CD4-positive, alpha-beta T cell treated with Interferon gamma for 1 hour (primary cell): ENCODE data around the gene CHFR.
"Not testable (repeated sequence)": the region's sequence is repeated elsewhere in the genome, so short reads cannot be mapped to it uniquely, and the experiment has no call there.

Experiments
- DNase-seq: peaks from one replicate; pipeline ENCODE4 v3.0.0-alpha.2; 2020

CHFR gene

DNA sequence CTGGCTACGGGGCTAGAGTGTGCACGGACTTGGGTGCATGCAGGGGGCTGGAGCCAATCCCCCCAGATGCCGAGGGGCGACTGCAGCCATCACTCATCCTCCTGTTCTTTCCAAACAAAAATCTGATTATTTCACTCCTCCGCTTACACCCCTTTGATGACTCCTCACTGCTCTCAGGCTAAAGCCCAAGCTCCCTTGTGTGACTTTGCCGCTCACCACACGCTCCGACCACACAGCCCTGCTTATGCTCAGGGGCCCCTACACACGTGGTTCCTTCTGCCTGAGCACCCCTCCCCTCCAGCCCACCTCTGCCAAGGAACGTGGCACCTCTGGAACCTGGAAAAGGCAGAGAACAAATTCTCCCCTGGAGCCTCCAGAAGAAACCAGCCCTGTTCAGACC is 13.7 kb downstream of the CHFR start:
- no peak for DNase-seq

DNA sequence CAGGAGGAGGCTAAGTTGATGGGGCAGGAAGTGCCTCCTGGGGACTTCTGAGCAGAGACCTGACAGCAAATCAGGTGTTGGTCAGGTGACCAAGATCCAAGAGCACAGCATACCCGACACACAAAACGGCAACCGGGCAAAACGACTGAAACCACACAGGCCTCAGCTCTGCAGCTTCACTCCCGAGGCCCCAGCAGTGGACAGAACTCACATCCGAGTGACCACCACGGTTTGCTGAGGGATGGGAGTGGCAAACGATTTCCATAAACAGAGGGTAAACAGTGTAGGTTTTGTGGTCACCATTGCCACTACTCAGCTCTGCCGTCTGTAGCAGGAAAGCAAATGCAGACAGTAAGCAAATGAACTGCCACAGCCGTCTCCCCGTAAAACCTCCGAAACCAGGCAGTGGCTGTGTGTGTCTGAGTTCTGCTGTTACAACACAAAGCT is 14.4 kb downstream of the CHFR start:
- DNase-seq, result no peak

DNA sequence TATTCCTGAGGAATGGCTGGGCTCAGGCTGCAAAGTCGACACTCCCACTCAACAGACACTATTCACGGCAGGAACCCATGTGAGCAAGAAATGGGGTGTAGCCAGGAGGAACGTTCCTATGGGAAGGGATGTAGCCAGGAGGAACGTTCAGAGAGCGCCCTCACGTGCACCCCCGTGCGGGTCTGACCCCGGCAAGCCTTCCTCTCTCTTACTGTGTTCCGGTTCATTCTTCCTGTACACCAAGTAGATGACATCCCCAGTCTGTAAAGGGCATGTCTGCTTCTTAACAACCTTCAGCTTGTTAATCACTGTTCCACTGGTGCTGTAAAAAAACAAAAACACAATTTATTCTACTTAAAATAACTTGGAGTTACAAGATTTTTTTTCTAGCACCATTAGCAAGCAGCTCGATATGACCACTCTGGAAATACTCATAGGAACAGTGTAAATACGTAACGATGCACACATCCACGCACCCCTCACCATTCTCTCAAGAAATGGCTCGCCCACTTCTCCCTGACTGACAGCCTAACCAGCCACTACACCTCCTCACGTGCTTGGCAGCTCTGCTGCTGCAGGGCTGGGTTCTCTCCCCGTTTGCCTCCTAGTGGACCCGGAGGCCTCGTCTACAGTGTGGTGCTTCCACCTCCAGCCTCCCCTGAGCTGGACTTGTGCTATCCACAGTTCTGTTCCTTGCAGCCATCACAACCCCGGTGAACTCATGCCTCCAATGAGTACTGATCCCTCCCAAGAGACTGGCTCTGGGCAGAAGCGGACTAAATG is 15.1 kb downstream of the CHFR start:
- DNase-seq, result no peak

DNA sequence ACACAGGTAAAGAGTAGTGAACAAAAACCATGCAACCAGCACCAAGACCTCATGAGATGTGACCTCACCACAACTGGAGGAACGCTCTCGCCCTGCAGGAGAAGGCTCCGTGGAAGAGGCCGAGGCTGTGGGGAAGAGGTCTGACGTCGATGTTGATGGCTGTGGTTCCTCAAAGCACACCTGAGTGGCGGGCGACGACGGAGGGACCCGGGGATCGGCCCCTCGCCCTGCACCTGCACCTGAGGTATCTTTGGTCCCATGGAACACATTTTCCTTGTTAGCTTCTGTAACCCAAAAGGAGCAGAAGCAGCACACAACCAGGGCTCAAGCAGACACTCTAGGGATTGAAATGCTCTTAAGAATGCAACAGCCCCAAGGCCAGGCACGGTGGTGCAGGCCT is 17.9 kb downstream of the CHFR start:
- no peak for DNase-seq

DNA sequence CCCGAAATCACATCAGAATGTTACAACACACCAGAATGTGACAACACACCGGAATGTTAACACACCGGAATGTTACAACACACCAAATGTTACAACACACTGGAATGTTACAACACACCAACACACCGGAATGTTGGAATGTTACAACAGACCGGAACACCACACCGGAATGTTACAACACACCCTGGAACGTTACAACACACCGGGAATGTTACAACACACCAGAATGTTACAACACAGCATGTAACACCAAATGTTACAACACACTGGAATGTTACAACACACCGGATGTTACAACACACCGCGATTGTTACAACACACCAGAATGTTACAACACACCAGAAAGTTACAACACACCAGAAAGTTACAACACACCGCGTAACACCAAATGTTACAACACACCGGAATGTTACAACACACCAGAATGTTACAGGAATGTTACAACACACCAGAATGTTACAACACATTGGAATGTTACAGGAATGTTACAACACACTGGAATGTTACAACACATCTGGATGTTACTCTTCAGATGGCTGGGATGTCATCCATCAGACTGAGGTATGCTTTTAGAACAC is 21.1 kb downstream of the CHFR start:
- DNase-seq, result no peak

DNA sequence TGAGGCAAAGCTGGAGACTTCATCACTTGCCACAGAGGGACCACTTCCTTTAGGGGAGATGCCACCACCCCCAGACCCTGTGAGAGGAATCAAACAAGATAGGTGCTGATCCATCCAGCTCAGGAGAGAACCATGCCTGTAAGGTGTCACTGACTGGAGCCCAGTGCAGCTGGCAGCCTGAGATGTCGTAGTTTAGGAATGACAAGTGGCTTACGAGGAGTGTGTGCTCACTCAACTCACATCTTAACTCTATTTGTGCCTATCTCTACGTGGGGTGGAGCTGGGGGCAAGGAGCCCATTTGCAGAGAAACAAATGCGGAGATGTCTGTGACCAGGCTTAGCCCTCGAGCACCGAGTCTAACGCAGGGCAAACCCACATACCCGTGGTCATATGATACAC is 25.8 kb downstream of the CHFR start:
- DNase-seq, result no peak

DNA sequence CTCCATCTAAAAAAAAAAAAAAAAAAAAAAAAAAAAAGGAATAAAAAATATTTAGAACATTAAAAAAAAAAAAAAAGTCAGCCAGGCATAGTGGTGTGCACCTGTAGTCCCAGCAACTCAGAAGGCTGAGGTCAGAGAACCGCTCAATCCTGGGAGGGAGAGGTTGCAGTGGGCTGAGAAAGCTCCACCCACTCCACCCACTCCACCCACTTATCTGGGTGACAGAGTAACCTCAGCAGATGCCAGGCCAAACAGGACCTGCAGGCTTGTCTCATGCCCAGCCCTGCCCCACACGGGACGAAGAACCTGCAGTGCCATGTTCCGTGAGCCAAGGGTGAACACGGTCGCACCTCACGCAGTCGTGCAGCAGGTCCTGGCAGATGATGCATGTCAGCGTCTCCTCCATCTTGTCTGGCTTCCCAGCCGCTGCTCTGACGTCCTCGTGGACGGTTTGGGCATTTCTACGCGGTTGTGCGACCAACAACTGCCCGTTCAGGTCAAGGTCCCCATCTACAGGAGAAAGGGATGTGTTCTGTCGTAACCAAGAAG is 28.6 kb downstream of the CHFR start:
- no peak for DNase-seq

DNA sequence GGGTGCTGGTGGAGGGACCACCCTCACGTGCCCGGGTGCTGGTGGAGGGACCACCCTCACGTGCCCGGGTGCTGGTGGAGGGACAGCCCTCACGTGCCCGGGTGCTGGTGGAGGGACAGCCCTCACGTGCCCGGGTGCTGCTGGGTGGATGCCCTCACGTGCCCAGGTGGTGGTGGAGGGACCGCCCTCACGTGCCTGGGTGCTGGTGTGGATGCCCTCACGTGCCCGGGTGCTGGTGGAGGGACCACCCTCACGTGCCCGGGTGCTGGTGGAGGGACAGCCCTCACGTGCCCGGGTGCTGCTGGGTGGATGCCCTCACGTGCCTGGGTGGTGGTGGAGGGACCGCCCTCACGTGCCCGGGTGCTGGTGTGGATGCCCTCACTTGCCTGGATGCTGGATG is 30.4 kb downstream of the CHFR start:
- DNase-seq, result not testable (repeated sequence)

DNA sequence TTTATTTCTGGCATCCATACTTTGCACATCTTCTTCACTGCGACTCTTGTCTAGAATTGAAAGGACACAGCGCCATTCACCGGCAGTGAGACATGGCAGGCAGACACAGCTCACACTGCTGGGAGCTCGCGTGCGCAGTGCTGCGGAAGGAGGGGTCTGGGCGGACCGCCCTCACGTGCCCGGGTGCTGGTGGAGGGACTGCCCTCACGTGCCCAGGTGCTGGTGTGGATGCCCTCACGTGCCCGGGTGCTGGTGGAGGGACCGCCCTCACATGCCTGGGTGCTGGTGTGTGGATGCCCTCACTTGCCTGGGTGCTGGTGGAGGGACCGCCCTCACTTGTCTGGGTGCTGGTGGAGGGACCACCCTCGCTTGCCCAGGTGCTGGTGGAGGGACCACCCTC is 30.8 kb downstream of the CHFR start:
- no peak for DNase-seq

DNA sequence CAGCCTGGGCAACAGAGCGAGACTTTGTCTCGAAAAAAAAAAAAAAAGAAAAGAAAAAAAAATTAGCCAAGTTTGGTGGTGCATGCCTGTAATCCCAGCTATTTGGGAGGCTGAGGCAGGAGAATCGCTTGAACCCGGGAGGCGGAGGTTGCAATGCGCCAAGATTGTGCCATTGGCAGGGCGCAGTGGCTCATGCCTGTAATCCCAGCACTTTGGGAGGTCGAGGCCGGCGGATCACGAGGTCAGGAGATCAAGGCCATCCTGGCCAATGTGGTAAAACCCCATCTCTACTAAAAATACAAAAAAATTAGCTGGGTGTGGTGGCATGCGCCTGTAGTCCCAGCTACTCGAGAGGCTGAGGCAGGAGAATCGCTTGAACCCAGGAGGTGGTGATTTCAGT is 32.2 kb downstream of the CHFR start:
- DNase-seq, result not testable (repeated sequence)

DNA sequence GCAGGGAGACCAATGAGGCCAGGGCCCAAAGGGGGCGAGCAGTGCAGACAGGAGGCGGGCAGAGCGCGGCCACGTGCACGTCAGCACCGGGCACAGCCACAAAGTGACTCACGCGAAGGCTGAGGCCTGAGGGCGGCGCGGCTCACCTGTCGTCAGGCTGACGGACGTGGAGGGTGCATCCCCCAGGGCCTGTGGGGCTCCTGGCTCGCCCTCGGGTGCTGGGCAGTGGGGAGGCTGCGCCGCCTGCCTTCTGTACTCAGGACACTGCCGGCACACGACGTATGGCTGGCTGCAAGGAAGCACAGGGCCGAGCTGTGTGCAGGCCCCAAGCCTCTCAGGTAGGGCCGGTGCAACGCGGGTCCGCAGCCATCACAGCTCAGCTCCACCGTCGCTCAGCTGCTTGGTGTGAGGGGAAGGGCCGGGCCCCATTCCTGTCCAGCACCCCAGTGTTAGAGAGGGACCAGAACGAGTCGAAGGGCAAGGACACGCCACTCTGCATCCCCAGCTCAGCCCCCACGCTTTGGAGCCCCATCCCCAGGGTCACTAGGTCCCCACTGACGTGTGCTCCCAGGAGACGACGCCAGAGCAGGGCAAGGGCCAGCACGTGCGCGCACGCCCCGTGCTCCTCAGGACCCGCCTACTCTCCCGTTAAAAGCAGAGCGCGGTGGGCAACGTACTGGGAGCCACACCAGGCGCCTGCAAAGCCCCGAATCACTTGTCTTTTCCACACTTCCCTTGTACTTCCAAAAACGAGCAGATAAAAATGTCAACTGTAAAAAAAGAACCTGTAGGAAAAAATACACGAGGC is 33.9 kb downstream of the CHFR start:
- no peak for DNase-seq

DNA sequence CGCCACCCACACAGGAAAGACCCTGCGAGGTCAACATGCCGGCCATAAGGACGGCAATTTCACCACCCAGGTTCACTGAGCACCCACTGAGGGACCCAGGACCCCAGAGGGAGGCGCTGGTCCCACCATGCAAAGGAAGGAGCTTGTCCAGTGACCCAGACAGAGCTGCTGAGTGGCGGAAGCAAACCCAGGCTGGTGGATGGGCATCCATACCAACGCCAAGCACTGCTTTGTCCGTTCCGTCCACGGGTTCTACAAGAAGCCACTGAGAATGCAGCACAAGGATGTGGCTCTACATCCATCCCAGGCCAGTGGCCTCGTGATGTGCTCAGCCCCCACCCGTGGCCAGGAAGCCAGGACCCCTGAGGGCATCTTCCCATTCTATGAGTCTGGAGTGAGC is 34.9 kb downstream of the CHFR start:
- DNase-seq, result no peak

DNA sequence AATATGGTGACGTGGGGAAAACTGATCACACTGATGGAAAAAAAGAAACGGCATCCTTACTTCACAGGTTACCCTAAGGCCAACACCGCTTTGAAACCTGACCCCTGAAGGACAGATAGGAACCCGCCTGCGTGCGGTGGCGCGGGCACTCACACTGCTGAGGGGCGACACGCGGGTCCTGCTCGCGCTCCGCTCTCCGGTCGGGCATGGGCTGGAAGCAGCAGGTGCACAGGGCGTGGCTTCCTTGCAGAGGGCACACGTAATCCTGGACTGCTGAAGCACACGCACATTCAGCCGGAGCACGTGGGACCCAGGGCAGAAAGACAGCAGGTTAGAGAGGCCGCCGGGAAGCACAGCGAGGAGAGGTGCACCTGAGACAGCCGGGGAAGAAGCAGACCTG is 35.9 kb downstream of the CHFR start:
- DNase-seq, result no peak

DNA sequence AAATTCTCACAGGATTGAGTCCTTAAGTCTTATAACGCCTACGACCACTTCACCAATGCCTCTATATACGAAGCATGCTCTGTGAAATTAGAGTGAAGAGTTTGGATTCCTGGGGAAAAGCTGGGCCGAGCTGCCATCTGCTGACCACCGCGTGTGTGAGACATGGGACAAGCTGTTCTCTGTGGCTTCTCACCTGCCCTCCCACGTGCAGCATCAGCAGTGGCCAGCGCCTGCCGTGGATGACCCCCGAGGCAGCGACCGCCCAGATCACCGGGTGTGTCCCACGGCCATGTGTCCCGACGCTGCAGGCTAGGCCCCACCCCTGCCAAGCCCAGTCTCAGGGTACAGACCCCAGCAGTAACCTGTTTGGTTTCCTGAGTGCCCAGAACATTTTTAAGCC is 37.1 kb downstream of the CHFR start:
- no peak for DNase-seq

DNA sequence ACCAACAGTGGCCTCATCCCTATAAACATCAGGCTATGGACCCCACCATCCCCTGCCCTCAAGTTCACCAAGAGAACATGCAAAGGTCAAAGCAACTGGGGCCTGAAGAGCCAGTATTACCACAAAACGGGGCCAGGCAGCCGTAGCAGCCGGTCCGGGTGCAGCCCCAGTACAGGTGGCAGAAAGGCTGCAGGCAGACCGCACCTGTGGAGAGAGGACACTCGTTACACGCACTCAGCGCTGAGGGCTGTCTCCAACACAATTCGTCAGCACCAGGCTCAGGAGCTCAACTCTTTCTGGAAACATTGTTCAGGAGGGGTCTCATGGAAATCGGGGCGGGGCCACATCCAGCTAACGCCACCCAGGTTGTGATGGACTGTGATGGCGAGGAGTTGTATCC is 38.9 kb downstream of the CHFR start:
- no peak for DNase-seq

DNA sequence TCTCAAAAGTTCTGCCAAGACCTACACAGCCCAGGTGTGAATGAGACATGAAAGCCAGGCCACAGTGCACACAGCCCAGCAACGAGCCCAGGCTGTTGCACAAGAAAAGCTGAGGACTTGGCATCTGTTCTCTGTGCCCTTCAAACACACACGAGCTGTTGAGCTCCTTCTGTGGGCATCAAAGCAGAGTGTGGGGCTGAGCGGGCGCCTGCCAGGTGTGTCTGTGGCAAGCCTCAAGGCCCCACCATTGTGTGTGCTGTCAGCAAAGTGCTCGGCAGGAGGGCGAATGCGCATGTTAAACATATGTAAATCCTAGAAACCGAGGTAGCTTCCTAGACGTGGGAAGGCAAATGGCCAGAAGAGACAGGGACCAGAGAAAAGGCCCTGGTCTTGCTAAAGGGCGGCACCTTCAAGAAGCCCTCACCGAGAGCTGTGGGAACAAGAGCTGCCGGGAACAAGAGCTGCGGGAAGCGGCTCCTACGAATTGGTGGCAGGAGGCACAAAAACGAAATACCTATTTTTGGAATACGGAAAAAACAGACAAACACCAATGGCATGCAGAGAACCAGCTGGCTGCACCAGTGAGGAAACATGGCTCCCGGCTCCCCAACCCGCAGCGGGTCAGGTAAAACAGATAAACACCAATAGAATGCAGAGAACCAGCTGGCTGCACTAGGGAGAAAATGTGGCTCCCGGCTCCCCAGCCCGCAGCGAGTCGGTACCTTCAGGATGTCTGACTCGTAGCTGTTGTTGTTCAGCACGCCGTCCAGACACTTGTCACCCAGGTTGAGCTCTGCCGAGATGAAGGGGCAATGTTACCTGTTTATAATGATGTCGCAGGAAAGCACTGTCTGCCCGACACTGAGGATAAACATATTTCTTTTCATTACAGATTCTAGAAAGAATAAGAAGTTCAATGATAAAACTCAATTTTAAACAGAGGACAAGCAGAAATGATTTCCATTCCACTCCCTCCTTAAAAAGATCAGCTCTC is 39.7 kb downstream of the CHFR start:
- DNase-seq, result peak; percentile 16

DNA sequence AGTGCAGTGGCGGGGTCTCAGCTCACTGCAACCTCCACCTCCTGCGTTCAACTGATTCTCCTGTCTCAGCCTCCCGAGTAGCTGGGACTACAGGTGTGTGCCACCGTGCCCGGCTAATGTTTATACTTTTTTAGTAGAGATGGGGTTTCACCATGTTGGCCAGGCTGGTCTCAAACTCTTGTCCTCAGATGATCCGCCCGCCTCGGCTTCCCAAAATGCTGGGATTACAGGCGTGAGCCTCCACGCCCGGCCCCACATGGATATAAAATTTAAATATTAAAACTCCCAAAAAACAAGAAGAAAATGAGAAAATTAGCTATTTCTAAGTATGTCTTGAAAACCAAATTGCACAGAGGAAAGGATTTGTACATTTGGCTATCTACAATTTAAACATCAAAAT is 42.7 kb downstream of the CHFR start:
- DNase-seq, result not testable (repeated sequence)

DNA sequence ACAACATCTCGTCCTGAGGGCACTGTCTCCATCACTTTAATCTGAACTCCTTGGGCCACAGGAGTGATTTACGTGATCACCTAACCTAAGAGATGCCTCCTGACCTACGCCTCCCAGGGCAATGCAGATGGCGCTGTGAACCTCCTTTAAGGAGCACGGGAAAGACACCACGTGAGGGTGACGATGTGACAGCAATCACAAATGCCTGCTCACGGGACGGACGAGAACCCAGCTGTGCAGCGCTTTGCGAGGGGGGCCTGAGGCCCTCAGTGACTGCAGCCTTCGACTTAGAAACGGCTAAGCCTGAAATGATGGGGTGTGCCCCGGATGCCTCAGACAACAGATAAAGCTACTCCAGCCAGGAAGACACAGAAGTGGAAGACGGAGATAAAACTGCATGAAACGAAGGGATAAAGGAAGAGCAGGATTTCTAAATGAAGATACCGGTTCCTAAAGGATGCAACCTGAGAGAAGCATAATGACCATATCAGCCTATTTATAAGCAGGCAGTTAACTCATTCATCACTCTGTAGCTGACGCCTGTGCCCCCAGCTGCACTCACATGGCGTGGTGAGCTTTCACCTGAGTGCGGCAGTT is 44.9 kb downstream of the CHFR start:
- no peak for DNase-seq

DNA sequence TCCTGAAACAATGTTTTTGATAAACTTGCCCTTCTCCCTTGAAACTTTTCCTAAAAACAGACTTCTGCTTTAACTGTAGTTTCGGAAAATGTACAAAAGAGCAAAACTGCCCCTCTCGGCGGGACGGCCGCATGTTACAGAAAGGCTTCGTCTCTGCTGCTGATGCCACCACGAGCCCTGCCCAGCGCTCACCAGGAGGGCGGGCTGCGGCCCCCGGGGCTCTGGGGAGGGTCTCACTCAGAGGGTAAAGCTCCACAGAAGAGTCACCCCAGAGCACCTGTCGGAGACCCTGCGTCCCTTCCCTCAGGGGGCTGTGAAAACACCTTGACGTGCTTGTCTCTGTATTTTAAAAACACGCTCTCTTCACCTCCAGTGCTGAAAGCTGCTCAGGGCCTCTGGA is 46.3 kb downstream of the CHFR start:
- no peak for DNase-seq

DNA sequence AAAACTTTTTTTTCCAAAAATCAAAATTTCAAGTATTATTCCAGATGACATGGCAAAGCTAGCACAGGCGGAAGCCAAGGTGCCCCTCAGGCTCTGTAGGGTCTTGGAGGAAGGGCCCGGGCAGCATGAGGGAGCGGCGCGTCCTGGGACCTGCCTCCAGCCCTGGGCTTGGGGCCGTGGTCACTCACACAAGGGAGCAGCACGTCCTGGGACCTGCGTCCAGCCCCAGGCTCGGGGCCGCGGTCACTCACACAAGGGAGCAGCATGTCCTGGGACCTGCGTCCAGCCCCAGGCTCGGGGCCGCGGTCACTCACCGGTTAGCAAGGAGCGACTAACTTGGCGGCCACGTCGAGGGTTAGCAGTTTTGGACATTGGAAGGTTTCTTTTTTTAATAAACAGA is 46.9 kb downstream of the CHFR start:
- DNase-seq, result no peak

DNA sequence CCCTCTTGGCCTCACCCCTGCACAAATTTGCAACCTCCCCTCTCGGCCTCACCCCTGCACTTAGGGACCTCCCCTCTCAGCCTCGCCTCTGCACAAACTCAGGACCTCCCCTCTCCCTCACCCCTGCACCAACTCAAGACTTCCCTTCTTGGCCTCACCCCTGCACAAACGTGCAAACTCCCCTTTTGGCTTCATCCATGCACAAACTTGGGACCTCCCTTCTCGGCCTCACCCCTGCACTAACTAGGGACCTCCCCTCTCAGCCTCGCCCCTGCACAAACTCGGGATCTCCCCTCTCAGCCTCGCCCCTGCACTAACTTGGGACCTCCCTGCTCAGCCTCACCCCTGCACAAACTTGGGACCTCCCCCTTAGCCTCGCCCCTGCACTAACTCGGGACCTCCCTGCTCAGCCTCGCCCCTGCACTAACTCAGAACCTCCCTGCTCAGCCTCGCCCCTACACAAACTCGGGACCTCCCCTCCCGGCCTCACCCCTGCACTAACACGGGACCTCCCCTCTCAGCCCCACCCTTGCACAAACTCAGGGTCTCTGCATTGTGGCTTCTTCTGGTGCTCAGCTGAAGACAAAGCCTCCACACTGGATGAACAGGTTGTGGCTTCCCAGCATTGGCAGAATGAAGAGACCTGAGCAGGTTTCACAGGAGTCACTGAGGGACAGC is 47.7 kb downstream of the CHFR start:
- DNase-seq, result no peak
